Lower lobe of right lung (tissue), 2 donors: Measurements from ENCODE around the gene FHIT. TPM values are rescaled to one million over a fixed set of nuclear protein-coding genes. Genes with fewer than 3 reads are reported as not detected.

Experiments
- ATAC-seq, 2 donors: fragments of 200-7000 bp; cut with Tn5 transposase; one replicate each; pipeline ENCODE4 v1.9.1; 2020 to 2022; ENCODE audit warnings: mild to moderate bottlenecking in 2 of 2, moderate library complexity in 2 of 2
- DNase-seq: peaks from one replicate; pipeline ENCODE4 v3.0.0-alpha.2; 2020
- H3K27ac ChIP-seq: fragments of 200-600 bp; one replicate; pipeline ENCODE4 v1.8.0; 2022
- H3K27me3 ChIP-seq: fragments of 200-600 bp; one replicate; pipeline ENCODE4 v1.8.0; 2022; ENCODE audit warnings: low read depth
- H3K36me3 ChIP-seq: fragments of 200-600 bp; one replicate; pipeline ENCODE4 v1.8.0; 2022; ENCODE audit warnings: mild to moderate bottlenecking
- H3K4me1 ChIP-seq: fragments of 200-600 bp; one replicate; pipeline ENCODE4 v1.8.0; 2022
- H3K4me3 ChIP-seq: fragments of 200-600 bp; one replicate; pipeline ENCODE4 v1.8.0; 2022; ENCODE audit warnings: mild to moderate bottlenecking
- H3K9me3 ChIP-seq: fragments of 200-600 bp; one replicate; pipeline ENCODE4 v1.8.0; 2022
- intact Hi-C: fragments of 100-400 bp; cut with DNase I; formaldehyde crosslinking; loops from one replicate; pipeline ENCODE4 v1.11.0; 2022
- total RNA-seq: library from RNA; stranded (reverse); fragmentation: NEBNext Ultra II Directional; extraction: Animal tissue kit (Norgen Biotek cat#: 25700); gene quantifications from one replicate; pipeline ENCODE4 v1.2.1, GENCODE V29; 2021
- TF ChIP-seq, protein P1 (sequence below): fragments of 200-600 bp; IDR thresholded peaks from one replicate; pipeline ENCODE4 v1.8.0; 2022; ENCODE audit warnings: antibody characterized with exemption, mild to moderate bottlenecking
- donor health status: DM: no; HTN: yes; CAD: no; lungs with severe emphysema.

The FHIT gene
- total RNA-seq, 1 donor from 2014 or later, result 10.3 TPM

- Histone ChIP-seq H3K4me3 (no peak overlapping the region), H3K36me3 (no peaks in the 10 kb centered on the region), H3K4me1 (no peaks in the 10 kb centered on the region), H3K9me3 (no peaks in the 10 kb centered on the region), H3K27me3 (no peaks in the 10 kb centered on the region), H3K27ac (no peak overlapping the region)
- intact Hi-C loops, result no loop called here
- DNase-seq, result no peak
- TF ChIP-seq, protein P1, sequence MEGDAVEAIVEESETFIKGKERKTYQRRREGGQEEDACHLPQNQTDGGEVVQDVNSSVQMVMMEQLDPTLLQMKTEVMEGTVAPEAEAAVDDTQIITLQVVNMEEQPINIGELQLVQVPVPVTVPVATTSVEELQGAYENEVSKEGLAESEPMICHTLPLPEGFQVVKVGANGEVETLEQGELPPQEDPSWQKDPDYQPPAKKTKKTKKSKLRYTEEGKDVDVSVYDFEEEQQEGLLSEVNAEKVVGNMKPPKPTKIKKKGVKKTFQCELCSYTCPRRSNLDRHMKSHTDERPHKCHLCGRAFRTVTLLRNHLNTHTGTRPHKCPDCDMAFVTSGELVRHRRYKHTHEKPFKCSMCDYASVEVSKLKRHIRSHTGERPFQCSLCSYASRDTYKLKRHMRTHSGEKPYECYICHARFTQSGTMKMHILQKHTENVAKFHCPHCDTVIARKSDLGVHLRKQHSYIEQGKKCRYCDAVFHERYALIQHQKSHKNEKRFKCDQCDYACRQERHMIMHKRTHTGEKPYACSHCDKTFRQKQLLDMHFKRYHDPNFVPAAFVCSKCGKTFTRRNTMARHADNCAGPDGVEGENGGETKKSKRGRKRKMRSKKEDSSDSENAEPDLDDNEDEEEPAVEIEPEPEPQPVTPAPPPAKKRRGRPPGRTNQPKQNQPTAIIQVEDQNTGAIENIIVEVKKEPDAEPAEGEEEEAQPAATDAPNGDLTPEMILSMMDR, result no peak
- ATAC-seq, result no peak
These were observed 1156.8 kb downstream of the FHIT start for GRCh38 chr3:60094392-60094947.

- intact Hi-C loops, result no loop called here
These were observed 1160.7 kb downstream of the FHIT start for GRCh38 chr3:60090548-60090947.

GRCh38 chr3:60086811-60087210 is 1164.4 kb downstream of the FHIT start:
- Histone ChIP-seq H3K4me1 (no peaks in the 10 kb centered on the region), H3K9me3 (no peaks in the 10 kb centered on the region), H3K27me3 (no peaks in the 10 kb centered on the region), H3K27ac (no peak overlapping the region), H3K4me3 (no peak overlapping the region), H3K36me3 (no peaks in the 10 kb centered on the region)
- intact Hi-C loops, result no loop called here
- DNase-seq (no peak), ATAC-seq (no peak)
- TF ChIP-seq, protein P1, result no peak

More at GRCh38 chr3:60090548-60090947, 1160.7 kb downstream of the FHIT start:
- TF ChIP-seq, protein P1, result no peak
- no peak for ATAC-seq
- Histone ChIP-seq H3K27me3 (no peaks in the 10 kb centered on the region), H3K36me3 (no peaks in the 10 kb centered on the region), H3K9me3 (no peaks in the 10 kb centered on the region), H3K27ac (no peak overlapping the region), H3K4me1 (no peaks in the 10 kb centered on the region), H3K4me3 (no peak overlapping the region)
- DNase-seq, result no peak

DNA sequence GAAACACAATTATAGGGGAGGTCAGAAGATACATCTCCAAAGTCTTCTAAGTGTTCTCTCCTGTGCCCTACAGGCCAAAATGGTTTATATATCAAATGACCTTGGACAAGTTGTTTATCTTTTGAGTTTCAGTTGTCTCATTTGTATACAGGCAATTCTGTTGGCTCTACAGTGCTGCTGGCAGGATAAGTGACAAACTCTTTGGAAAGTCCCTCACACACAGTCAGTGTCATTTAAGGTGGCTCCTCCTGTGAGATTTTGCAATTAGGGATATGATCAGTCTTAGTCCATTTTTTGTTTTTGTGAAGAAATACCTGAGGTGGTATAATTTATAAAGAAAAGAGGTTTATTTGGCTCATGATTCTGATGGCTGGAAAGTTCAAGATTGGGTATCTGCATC is 1165.6 kb downstream of the FHIT start:
- Histone ChIP-seq H3K36me3 (no peaks in the 10 kb centered on the region), H3K9me3 (no peaks in the 10 kb centered on the region), H3K27me3 (no peaks in the 10 kb centered on the region), H3K27ac (no peak overlapping the region), H3K4me1 (no peaks in the 10 kb centered on the region), H3K4me3 (no peak overlapping the region)
- DNase-seq, result no peak
- intact Hi-C loops, result no loop called here
- TF ChIP-seq, protein P1, result no peak
- ATAC-seq, result no peak

GRCh38 chr3:60081381-60082095 is 1169.7 kb downstream of the FHIT start:
- Histone ChIP-seq H3K4me3 (no peak overlapping the region), H3K4me1 (no peaks in the 10 kb centered on the region), H3K9me3 (no peaks in the 10 kb centered on the region), H3K27me3 (no peaks in the 10 kb centered on the region), H3K27ac (no peak overlapping the region), H3K36me3 (no peaks in the 10 kb centered on the region)
- DNase-seq (no peak), ATAC-seq (no peak)
- intact Hi-C loops, result no loop called here
- TF ChIP-seq, protein P1, result no peak
